GM18505 (cell line): ENCODE results near the gene MORC1.

Experiments
- ATAC-seq: cut with Tn5 transposase; IDR thresholded peaks from one replicate; pipeline ENCODE4 v1.9.1; 2021; ENCODE audit not compliant: unreplicated experiment
- POLR2A ChIP-seq: IDR thresholded peaks from 4 replicates; pipeline ENCODE4 v1.6.1; 2011; ENCODE audit warnings: borderline replicate concordance; ENCODE audit not compliant: insufficient read depth, insufficient read length; ENCODE audit errors: extremely low read depth

The MORC1 gene

GRCh38 chr3:109035082-109035481 is 82.9 kb downstream of the MORC1 start:
- no peak for ATAC-seq
- TF ChIP-seq POLR2A, result no peak

- no peak for TF ChIP-seq POLR2A
- no peak for ATAC-seq
Observed at GRCh38 chr3:109033000-109033660, 84.8 kb downstream of the MORC1 start.

GRCh38 chr3:109028753-109029152 is 89.2 kb downstream of the MORC1 start:
- no peak for TF ChIP-seq POLR2A
- no peak for ATAC-seq

DNA sequence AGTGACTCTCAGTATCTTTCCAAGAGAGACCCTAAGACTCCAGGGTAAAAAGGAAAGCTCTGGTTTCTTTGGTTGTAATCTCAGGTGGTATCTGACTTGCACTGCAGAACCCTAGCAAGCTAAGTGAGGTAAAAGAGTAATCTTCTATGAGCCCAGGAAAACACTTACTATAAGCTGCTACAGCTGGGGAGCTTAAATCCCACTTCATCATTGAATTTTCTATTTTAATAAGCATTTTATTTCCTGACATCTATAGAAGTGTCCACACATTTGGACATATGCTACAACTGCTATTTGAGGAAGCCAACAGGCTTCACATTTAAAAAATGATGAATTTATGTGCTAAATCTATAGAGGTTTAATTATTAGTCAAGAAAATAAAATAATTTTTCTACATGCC is 91.1 kb downstream of the MORC1 start:
- TF ChIP-seq POLR2A, result no peak
- no peak for ATAC-seq

DNA sequence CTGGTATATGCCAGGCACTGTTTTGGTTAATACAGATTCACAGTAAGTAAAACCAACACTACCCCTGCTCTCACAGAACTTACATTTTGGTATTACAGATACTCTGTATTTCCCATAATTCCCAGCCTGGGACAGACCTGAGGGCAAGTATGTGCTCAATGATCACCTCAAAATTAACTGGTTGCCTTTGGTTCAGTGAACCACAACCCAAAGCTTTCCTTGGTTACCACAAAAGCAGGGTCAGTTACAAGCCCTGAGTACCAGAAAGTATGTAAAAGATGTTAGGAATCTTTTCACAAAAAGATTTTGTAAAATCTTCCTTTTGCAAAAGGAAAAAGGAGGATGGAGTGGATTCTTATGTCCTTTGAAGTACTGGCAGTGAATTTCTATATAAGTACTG is 92.0 kb downstream of the MORC1 start:
- no peak for TF ChIP-seq POLR2A
- ATAC-seq, result no peak

DNA sequence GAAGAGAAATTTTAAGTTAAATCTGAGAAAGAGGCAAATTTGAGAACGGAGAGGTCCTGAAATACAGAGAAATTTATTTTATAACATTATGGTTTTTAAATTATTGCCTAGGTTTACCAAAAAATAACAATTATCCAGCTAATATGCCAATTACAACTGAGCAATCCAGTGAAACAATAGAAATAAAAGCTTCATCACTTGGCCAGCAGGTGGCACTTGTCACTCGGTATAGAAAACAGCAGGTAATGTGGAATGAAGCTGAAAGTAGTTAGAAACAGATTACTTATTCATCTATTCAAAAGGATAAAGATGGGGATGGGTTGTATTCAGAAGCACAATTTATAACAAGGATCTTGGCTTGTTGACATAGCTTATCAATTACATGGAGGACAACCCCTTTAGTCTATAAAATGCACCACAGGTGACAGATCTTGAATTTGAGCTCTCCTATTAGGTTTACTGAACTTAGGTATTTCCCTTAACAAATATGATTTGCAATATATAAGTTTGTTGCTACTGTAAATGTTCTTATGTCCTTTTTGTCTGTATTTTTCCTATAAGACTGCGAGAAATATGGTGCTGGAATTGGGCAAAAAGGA is 94.2 kb downstream of the MORC1 start:
- no peak for TF ChIP-seq POLR2A
- peak; percentile 87 for ATAC-seq

DNA sequence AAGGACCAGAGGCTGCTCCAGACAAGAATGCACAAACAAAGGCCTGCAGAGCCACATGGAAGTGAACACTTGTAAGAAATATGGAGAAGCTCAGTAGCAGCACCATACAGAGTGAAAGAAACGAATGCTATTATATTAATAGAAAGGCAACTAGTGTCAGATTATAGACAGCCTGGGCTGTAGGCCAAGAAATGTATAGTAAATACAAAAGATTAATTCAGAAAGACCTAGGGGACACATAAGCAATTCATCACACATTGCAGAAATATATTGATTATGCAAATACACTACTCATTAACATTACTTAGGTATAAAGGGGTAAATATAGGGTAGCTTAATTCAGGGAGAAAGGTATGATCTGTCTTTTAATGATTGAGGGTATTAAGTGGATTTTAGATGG is 94.8 kb downstream of the MORC1 start:
- no peak for ATAC-seq

GRCh38 chr3:109021556-109021955 is 96.4 kb downstream of the MORC1 start:
- ATAC-seq, result no peak
- no peak for TF ChIP-seq POLR2A

More for the DNA sequence above, 94.8 kb downstream of the MORC1 start:
- no peak for TF ChIP-seq POLR2A

DNA sequence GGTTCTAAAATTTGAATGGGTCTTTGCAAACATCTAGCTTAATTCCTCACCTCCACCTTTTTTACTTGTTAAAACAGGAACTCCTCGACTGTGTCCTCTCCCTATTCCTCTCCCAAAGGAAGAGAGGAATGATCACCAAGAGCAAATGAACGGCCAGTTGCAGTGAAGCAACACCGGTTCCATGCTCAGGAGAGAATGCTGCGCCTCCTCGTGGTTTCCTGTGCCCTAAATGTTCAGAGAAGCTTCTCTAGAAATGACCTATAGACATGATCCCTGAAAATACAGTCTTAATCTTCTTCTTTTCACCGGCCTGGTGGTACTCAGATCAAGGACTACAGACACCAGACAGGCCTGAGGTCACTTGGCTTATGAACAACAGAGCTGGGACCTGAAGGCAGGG is 99.1 kb downstream of the MORC1 start:
- no peak for ATAC-seq
- no peak for TF ChIP-seq POLR2A

- no peak for ATAC-seq
- no peak for TF ChIP-seq POLR2A
Observed at GRCh38 chr3:109005443-109005842, 112.5 kb downstream of the MORC1 start.

- no peak for ATAC-seq
- no peak for TF ChIP-seq POLR2A
Observed at GRCh38 chr3:108998436-108998835, 119.5 kb downstream of the MORC1 start.

GRCh38 chr3:108985844-108986243 is 132.1 kb downstream of the MORC1 start:
- ATAC-seq, result no peak
- no peak for TF ChIP-seq POLR2A

DNA sequence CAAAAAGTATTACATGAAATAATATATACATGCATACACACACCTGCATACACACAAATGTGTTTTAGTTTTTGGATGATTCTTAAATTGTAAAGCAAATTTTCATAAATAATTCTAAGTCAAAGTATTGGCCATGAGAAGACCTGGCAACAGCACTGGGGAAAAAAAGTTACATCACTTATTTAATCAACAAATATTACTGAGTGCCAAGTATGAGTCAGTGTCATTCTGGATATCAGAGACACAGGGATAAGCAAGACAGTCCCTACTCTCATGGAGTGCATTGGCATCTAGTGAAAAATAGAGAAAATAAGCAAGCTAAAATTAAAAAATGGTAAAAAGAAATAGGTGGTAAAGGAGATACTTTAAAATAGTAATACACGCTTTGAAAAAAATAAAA is 134.9 kb downstream of the MORC1 start:
- no peak for ATAC-seq
- no peak for TF ChIP-seq POLR2A

DNA sequence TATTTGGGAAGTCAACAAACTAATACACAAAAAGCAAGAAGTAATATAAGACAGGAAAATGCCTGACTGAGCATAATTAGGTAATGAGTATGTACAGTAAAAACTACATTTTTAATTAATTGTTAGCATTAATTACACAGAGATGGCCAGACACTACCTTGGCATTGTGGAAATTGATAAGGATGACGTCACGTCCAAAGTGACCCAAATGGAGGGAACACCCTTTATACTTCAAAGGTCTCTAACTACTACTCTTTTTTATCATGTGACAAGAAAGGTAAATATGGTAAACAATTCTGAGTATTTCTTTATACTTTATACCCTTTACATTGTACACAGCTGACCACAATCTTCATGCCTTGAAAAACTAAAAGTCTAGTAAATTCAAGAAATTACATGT is 141.9 kb downstream of the MORC1 start:
- TF ChIP-seq POLR2A, result no peak
- no peak for ATAC-seq
